Activated naive CD4-positive, alpha-beta T cell treated with anti-CD3 and anti-CD28 coated beads, Interleukin-2, amount 50 U/mL, for 72 hours (primary cell): ENCODE measurements around the gene AFP. TPM values are rescaled to one million over a fixed set of nuclear protein-coding genes. Genes with fewer than 3 reads are reported as not detected.
"Not testable (repeated sequence)": the region's sequence is repeated elsewhere in the genome, so short reads cannot be mapped to it uniquely, and the experiment has no call there.

Experiments used
- ATAC-seq, 2 donors: fragments of 150-1000 bp; cut with Tn5 transposase; 2 replicates each; pipeline ENCODE4 v1.10.0; 2021; ENCODE audit warnings: mild to moderate bottlenecking in 2 of 2, moderate library complexity in 2 of 2
- DNase-seq, 2 donors: peaks; one replicate each; pipeline ENCODE4 v3.0.0; 2021 to 2022; ENCODE audit warnings: low spot score in 2 of 2
- H3K27ac Mint-ChIP-seq, 2 donors: one replicate each; pipeline ENCODE4 v1.8.0; 2022; ENCODE audit warnings: mild to moderate bottlenecking in 2 of 2, mixed read lengths in 2 of 2
- H3K36me3 Mint-ChIP-seq, 2 donors: one replicate each; pipeline ENCODE4 v1.8.0; 2022; ENCODE audit warnings: mixed read lengths in 2 of 2
- H3K9me3 Mint-ChIP-seq, 2 donors: one replicate each; pipeline ENCODE4 v1.8.0; 2022; ENCODE audit warnings: mixed read lengths in 2 of 2
- total RNA-seq, 2 donors: library from RNA; stranded (reverse); gene quantifications; one replicate each; pipeline ENCODE4 v1.2.3, GENCODE V29; 2022

The AFP gene
- total RNA-seq = not detected

DNA sequence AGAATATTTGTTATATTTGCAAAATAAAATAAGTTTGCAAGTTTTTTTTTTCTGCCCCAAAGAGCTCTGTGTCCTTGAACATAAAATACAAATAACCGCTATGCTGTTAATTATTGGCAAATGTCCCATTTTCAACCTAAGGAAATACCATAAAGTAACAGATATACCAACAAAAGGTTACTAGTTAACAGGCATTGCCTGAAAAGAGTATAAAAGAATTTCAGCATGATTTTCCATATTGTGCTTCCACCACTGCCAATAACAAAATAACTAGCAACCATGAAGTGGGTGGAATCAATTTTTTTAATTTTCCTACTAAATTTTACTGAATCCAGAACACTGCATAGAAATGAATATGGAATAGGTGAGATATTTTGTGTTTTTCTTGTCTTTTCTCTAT is at the start of gene AFP:
TSS of gene AFP (plus strand) at position 238 of the 400 bp plus-strand sequence. CDS start at position 280, 42 bp downstream.
- no peak for DNase-seq
- H3K36me3 Mint-ChIP-seq = no peaks in the 10 kb centered on the region
- ATAC-seq = no peak
- H3K9me3 Mint-ChIP-seq = no peaks in the 10 kb centered on the region
- H3K27ac Mint-ChIP-seq = no peak within 1 kb of the TSS

DNA sequence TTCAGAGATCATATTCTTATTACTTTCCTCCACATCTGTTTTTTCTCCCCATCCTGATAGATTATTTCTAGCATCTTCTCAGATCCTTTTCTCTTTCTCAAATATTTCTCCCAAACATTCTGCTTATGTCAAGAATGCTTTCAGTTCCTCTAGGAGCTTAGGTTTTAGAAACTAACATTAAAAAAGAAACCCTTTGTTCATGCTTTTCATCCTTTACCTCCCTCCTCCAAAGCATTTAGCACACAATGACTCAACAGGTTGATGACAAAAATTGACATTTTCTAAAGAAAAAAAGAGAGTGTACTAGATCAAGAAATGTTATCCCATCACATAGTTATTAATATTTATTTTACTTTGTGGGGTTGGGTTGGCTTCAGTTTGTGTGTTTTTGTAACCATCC is 48.5 kb upstream of the AFP start:
- ATAC-seq = no peak

DNA sequence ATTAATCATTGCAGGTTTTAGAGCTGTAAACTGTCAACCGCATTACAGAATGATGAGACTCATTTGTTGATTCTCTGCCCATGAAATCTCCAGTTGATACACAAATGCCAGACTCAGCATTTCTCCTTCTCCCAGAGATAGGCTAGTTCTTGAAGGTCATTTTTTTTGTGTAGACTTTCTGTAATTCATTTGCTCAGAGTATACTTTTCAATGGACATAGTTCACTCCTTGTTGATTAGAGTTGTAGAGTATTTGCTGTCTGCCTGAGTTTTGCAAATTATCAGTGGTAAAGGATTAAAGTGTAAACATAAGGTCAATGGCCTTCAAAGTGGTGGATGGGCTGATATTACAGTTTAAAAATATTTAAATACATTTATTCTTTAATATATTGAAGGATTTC is 47.1 kb upstream of the AFP start:
- Mint-ChIP-seq H3K36me3 (peaks cover 4% of the 10 kb centered on the region in 2 donors), H3K27ac (no peak overlapping the region), H3K9me3 (peaks cover 9 to 12% of the 10 kb centered on the region in 2 donors)
- DNase-seq (no peak), ATAC-seq (no peak)

More for the DNA sequence above, 48.5 kb upstream of the AFP start:
- no peak for DNase-seq
- peaks cover 9 to 12% of the 10 kb centered on the region in 2 donors for H3K9me3 Mint-ChIP-seq
- H3K27ac Mint-ChIP-seq = no peak overlapping the region
- peaks cover 4% of the 10 kb centered on the region in 2 donors for H3K36me3 Mint-ChIP-seq

DNA sequence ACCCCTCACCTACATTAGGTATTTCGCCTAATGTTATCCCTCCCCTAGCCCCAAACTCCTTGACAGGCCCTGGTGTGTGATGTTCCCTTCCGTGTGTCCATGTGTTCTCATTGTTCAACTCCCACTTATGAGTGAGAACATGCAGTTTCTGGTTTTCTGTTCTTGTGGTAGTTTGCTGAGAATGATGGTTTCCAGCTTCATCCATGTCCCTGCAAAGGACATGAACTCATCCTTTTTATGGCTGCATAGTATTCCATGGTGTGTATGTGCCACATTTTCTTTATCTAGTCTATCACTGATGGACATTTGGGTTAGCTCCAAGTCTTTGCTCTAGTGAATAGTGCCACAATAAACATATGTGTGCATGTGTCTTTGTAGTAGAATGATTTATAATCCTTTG is 46.4 kb upstream of the AFP start:
- ATAC-seq, H3K36me3 Mint-ChIP-seq, DNase-seq, H3K27ac Mint-ChIP-seq: not testable (repeated sequence)
- H3K9me3 Mint-ChIP-seq = peaks cover 9 to 12% of the 10 kb centered on the region in 2 donors

DNA sequence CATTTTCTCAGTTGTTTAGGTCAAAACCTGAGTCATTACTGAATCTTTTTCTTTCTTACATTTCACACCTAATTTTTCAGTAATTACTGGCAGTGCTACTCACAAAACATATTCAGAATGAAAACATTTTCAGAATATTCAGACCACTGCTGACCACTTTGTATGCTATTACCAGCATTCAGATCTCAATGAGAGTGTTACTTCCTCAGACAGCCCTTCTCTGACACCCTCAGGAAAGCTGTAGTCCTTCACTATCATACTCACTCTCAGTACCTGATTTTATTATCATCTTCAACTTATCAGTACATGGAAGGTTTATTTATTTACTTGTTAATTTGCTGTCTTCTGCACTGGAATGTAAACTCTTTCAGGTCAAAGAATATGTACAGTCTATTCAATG is 44.2 kb upstream of the AFP start:
- no peaks in the 10 kb centered on the region for H3K9me3 Mint-ChIP-seq
- DNase-seq = no peak
- no peak for ATAC-seq
- H3K27ac Mint-ChIP-seq = no peak overlapping the region
- H3K36me3 Mint-ChIP-seq = no peaks in the 10 kb centered on the region

DNA sequence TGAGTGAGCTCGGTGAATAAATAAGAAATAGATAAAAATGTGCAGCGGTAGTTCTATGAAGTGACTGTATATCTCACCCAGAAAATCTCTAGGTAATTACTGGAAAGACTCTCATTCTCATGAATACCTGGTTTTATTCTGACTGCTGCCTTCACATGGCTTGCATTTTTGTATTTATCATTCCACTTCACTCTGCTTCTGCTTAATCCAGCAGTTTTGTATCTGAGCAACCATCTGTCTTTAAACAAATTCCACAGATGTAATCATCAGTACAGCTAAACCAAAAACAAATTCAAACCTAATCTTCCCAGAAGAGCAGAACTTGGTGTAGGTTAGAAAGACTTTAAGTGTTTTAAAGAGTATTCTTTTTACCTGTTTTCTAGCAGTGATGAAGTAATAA is 43.1 kb upstream of the AFP start:
- Mint-ChIP-seq H3K9me3 (no peaks in the 10 kb centered on the region), H3K36me3 (no peaks in the 10 kb centered on the region)
- ATAC-seq = no peak

DNA sequence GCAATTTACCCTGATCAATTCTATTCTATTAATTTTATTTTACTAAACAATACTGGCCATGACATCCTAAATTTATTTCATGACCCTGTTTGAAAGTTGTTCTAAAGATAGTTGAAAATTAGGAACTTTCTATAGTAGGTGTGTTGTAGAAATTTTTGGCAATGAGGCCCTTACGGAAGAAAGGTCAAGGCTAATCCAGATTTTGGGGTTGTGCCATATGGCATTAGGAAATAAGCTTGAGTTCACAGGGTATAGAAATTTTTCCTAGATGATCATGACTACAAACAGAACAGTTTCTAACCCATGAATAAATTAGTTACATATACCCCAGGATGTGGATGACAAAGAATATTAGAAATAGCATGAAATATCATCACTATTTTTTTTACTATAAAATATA is 39.7 kb upstream of the AFP start:
- no peaks in the 10 kb centered on the region for H3K36me3 Mint-ChIP-seq
- H3K27ac Mint-ChIP-seq = no peak overlapping the region
- no peak for DNase-seq
- no peaks in the 10 kb centered on the region for H3K9me3 Mint-ChIP-seq
- no peak for ATAC-seq

More for the DNA sequence above, 43.1 kb upstream of the AFP start:
- no peak overlapping the region for H3K27ac Mint-ChIP-seq
- DNase-seq = no peak

DNA sequence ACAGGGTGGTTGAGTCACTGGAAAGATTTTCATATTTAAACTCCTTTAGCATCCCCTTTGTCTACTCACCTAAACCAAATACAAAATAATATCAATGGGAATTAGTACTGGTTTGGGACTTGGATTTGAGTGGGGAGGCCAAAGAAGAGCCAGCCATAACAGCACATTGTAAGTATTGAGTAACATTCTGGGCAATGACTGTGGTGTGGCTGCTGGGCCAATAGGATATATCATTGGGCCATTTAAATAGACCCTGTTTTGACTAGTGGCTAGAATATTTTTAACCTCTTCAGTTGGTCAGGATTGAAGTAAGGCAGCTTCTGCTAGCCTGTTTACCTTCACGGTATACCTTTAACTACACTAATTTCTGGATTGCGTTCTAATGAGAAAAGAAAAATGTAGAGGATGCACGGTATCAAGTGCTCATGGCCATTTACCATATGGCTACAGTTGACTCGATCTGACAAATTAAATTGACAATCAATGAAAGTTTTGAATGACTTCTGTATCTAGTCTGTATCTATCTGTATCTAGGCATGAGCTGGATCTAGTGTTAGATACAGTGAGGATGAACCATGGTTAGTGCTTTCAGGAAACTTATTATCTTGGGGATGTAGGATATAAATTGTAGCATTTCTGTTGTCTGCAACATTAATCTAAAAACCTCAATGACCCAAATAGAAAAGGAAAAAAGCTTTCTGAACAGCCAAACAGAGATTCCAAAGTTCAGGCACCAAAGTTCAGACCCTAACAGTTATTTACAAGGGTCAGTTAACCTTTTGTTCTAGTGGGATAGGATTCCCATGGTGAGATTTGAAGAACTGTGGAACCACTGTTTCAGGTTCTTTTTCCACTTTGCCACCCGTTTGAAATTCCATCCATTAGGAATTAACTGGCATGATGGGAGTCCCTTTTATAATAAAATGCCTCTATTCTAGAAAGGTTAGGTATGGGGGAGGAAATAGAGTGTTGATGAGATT is 38.7 kb upstream of the AFP start:
- DNase-seq (no peak), ATAC-seq (no peak)
- H3K9me3 Mint-ChIP-seq = no peaks in the 10 kb centered on the region
- no peak overlapping the region for H3K27ac Mint-ChIP-seq
- no peaks in the 10 kb centered on the region for H3K36me3 Mint-ChIP-seq

DNA sequence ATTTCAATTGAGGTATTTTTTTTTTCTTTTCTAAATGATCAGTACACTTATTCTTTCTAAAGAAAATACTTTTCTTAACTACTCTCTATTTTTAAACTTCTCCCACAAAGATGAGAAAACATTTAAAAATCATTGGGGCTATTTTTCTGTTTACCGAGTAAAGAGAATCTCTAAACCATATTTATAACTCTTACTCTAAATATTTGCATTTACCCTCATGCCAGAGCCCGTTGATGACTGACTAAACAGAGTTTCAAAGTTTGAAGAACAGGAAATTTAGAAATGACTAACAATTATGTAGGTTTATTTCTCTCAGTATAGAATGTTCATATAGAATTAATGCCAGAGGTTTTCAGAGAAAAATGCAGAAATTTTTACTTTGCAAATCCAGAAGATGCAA is 34.6 kb upstream of the AFP start:
- no peak overlapping the region for H3K27ac Mint-ChIP-seq
- ATAC-seq = no peak
- H3K36me3 Mint-ChIP-seq = no peaks in the 10 kb centered on the region
- no peaks in the 10 kb centered on the region for H3K9me3 Mint-ChIP-seq
- no peak for DNase-seq

DNA sequence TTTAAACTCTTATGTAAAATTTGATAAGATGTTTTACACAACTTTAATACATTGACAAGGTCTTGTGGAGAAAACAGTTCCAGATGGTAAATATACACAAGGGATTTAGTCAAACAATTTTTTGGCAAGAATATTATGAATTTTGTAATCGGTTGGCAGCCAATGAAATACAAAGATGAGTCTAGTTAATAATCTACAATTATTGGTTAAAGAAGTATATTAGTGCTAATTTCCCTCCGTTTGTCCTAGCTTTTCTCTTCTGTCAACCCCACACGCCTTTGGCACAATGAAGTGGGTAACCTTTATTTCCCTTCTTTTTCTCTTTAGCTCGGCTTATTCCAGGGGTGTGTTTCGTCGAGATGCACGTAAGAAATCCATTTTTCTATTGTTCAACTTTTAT is 32.0 kb upstream of the AFP start, which contains the start of gene ALB:
TSS of gene ALB (plus strand) at position 246 of the 400 bp plus-strand sequence. CDS start at position 287, 41 bp downstream.
- Mint-ChIP-seq H3K27ac (no peak within 1 kb of the TSS), H3K9me3 (no peaks in the 10 kb centered on the region), H3K36me3 (no peaks in the 10 kb centered on the region)
- ATAC-seq (no peak), DNase-seq (no peak)

DNA sequence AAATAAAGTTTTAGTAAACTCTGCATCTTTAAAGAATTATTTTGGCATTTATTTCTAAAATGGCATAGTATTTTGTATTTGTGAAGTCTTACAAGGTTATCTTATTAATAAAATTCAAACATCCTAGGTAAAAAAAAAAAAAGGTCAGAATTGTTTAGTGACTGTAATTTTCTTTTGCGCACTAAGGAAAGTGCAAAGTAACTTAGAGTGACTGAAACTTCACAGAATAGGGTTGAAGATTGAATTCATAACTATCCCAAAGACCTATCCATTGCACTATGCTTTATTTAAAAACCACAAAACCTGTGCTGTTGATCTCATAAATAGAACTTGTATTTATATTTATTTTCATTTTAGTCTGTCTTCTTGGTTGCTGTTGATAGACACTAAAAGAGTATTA is 31.6 kb upstream of the AFP start:
- Mint-ChIP-seq H3K36me3 (no peaks in the 10 kb centered on the region), H3K9me3 (no peaks in the 10 kb centered on the region), H3K27ac (no peak overlapping the region)
- ATAC-seq = no peak
- no peak for DNase-seq

DNA sequence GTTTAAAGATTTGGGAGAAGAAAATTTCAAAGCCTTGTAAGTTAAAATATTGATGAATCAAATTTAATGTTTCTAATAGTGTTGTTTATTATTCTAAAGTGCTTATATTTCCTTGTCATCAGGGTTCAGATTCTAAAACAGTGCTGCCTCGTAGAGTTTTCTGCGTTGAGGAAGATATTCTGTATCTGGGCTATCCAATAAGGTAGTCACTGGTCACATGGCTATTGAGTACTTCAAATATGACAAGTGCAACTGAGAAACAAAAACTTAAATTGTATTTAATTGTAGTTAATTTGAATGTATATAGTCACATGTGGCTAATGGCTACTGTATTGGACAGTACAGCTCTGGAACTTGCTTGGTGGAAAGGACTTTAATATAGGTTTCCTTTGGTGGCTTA is 30.9 kb upstream of the AFP start:
- H3K9me3 Mint-ChIP-seq = no peaks in the 10 kb centered on the region
- no peak overlapping the region for H3K27ac Mint-ChIP-seq
- no peaks in the 10 kb centered on the region for H3K36me3 Mint-ChIP-seq
- DNase-seq = no peak
- no peak for ATAC-seq

DNA sequence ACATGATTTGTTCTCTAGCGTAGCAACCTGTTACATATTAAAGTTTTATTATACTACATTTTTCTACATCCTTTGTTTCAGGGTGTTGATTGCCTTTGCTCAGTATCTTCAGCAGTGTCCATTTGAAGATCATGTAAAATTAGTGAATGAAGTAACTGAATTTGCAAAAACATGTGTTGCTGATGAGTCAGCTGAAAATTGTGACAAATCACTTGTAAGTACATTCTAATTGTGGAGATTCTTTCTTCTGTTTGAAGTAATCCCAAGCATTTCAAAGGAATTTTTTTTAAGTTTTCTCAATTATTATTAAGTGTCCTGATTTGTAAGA is 29.5 kb upstream of the AFP start:
- no peaks in the 10 kb centered on the region for H3K36me3 Mint-ChIP-seq
- no peak for ATAC-seq
- DNase-seq = no peak
- no peaks in the 10 kb centered on the region for H3K9me3 Mint-ChIP-seq
- no peak overlapping the region for H3K27ac Mint-ChIP-seq

DNA sequence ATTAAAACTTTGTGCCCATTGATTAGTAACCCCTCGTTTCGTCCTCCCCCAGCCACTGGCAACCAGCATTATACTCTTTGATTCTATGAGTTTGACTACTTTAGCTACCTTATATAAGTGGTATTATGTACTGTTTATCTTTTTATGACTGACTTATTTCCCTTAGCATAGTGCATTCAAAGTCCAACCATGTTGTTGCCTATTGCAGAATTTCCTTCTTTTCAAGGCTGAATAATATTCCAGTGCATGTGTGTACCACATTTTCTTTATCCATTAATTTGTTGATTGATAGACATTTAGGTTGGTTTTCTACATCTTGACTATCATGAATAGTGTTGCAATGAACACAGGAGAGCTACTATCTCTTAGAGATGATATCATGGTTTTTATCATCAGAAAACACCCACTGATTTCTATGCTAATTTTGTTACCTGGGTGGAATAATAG is 28.8 kb upstream of the AFP start:
- Mint-ChIP-seq H3K9me3 (no peaks in the 10 kb centered on the region), H3K36me3 (no peaks in the 10 kb centered on the region), H3K27ac (no peak overlapping the region)
- DNase-seq = no peak
- no peak for ATAC-seq

DNA sequence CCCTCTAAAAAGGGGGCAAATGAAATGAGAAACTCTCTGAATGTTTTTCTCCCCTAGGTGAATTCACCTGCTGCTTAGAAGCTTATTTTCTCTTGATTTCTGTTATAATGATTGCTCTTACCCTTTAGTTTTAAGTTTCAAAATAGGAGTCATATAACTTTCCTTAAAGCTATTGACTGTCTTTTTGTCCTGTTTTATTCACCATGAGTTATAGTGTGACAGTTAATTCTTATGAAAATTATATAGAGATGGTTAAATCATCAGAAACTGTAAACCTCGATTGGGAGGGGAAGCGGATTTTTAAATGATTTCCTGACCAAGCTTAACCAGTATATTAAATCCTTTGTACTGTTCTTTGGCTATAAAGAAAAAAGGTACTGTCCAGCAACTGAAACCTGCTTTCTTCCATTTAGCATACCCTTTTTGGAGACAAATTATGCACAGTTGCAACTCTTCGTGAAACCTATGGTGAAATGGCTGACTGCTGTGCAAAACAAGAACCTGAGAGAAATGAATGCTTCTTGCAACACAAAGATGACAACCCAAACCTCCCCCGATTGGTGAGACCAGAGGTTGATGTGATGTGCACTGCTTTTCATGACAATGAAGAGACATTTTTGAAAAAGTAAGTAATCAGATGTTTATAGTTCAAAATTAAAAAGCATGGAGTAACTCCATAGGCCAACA is 27.7 kb upstream of the AFP start:
- DNase-seq (no peak), ATAC-seq (no peak)
- Mint-ChIP-seq H3K36me3 (no peaks in the 10 kb centered on the region), H3K9me3 (no peaks in the 10 kb centered on the region), H3K27ac (no peak overlapping the region)

DNA sequence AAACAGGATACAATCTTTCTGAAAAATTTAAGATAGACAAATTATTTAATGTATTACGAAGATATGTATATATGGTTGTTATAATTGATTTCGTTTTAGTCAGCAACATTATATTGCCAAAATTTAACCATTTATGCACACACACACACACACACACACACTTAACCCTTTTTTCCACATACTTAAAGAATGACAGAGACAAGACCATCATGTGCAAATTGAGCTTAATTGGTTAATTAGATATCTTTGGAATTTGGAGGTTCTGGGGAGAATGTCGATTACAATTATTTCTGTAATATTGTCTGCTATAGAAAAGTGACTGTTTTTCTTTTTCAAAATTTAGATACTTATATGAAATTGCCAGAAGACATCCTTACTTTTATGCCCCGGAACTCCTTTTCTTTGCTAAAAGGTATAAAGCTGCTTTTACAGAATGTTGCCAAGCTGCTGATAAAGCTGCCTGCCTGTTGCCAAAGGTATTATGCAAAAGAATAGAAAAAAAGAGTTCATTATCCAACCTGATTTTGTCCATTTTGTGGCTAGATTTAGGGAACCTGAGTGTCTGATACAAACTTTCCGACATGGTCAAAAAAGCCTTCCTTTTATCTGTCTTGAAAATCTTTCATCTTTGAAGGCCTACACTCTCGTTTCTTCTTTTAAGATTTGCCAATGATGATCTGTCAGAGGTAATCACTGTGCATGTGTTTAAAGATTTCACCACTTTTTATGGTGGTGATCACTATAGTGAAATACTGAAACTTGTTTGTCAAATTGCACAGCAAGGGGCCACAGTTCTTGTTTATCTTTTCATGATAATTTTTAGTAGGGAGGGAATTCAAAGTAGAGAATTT is 26.8 kb upstream of the AFP start:
- no peaks in the 10 kb centered on the region for H3K36me3 Mint-ChIP-seq
- DNase-seq (no peak), ATAC-seq (no peak)
- H3K9me3 Mint-ChIP-seq = no peaks in the 10 kb centered on the region
- no peak overlapping the region for H3K27ac Mint-ChIP-seq
